H54 (cell line): ENCODE measurements around the gene KLK15.

ENCODE experiments used
- DNase-seq: peaks from one replicate; pipeline ENCODE4 v3.0.0; 2011; ENCODE audit warnings: low spot score, mixed read lengths; ENCODE audit not compliant: insufficient read length
- FAIRE-seq: peaks from 3 replicates; lab custom pipeline; 2011; peaks lifted over from hg19 to GRCh38; lab: Jason Lieb, UNC
- POLR2A ChIP-seq: IDR thresholded peaks from 2 replicates; pipeline ENCODE4 v1.6.1; 2011; ENCODE audit warnings: low read depth, mild to moderate bottlenecking, low read length

The KLK15 gene

GRCh38 chr19:50833117-50833801 is at the start of gene KLK15:
Gene KLK15 (minus strand): TSS chr19:50833574. CDS start chr19:50831492, 2,082 bp downstream.
- no peak for FAIRE-seq
- no peak for DNase-seq

GRCh38 chr19:50882188-50882587 is 48.8 kb upstream of the KLK15 start:
- DNase-seq (no peak), FAIRE-seq (no peak)
- TF ChIP-seq POLR2A: no peak

More at GRCh38 chr19:50833117-50833801, at the start of gene KLK15:
- no peak for TF ChIP-seq POLR2A

GRCh38 chr19:50880241-50880640 is 46.9 kb upstream of the KLK15 start:
- DNase-seq (no peak), FAIRE-seq (no peak)
- TF ChIP-seq POLR2A: no peak

DNA sequence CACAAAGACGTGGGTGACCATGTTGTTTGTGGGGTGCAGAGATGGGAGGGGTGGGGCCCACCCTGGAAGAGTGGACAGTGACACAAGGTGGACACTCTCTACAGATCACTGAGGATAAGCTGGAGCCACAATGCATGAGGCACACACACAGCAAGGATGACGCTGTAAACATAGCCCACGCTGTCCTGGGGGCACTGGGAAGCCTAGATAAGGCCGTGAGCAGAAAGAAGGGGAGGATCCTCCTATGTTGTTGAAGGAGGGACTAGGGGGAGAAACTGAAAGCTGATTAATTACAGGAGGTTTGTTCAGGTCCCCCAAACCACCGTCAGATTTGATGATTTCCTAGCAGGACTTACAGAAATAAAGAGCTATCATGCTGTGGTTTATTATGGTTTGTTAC is 45.5 kb upstream of the KLK15 start:
- no peak for TF ChIP-seq POLR2A
- no peak for FAIRE-seq
- no peak for DNase-seq

DNA sequence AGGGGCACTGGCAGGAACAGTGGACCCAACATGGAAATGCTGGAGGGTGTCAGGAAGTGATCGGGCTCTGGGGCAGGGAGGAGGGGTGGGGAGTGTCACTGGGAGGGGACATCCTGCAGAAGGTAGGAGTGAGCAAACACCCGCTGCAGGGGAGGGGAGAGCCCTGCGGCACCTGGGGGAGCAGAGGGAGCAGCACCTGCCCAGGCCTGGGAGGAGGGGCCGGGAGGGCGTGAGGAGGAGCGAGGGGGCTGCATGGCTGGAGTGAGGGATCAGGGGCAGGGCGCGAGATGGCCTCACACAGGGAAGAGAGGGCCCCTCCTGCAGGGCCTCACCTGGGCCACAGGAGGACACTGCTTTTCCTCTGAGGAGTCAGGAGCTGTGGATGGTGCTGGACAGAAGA is 44.0 kb upstream of the KLK15 start:
- no peak for TF ChIP-seq POLR2A
- FAIRE-seq: no peak
- DNase-seq: no peak

- DNase-seq: no peak
- no peak for TF ChIP-seq POLR2A
- no peak for FAIRE-seq
These were observed 43.1 kb upstream of the KLK15 start for GRCh38 chr19:50876456-50876855.

DNA sequence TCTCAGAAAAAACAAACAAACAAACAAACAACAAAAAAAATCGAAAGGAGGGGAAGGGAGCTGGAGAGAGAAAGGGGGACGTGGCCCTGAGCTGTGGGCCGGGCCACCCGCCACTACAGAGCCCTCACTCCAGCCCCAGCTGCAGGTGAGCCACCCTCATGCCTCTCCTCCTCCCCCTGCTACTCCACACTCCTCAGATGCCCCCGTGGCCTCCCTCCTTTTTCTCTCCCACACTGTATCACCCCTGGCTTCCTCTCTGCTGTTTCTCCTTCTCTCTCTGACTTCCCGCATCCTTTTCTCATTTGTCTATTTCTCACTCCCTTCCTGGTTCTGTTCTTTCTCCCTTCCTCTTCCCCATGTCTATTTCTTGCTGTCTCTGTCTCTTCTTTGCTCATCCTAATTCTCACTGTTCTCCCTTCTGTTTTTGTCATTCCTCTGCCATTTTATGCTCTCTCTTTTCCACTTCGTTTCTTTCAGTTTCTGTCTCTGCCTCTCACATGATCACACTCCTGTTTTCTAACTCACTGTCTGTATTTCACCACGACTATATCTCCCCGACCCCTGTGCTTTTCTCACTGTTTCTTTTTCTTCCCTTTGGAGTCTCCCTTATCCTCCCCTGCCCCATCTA is 42.5 kb upstream of the KLK15 start:
- TF ChIP-seq POLR2A: no peak
- FAIRE-seq: no peak

DNA sequence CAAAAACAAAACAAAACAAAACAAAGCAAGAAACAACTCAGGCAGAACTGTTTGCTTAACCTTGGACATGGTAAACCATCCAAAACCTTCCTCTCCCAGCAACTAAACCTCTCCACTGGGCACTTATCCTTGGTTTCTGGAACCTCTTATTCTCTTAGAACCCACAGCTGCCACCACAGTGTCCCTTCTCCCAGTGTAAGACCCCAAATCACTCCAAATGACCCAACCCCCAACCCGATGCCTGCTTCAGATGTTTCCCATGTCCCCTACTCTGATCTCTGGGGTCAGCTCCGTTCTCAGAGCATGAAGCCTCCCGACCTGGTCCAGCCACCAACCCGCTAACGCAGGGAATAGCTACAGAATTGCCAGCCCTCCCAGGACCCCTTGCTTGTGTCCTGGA is 40.8 kb upstream of the KLK15 start:
- no peak for TF ChIP-seq POLR2A
- DNase-seq: no peak
- no peak for FAIRE-seq

More for the DNA sequence above, 42.5 kb upstream of the KLK15 start:
- no peak for DNase-seq

- no peak for FAIRE-seq
- DNase-seq: no peak
- TF ChIP-seq POLR2A: no peak
These were observed 39.7 kb upstream of the KLK15 start, which contains the start of gene KLK2 for GRCh38 chr19:50873056-50873455. Gene KLK2 (plus strand): TSS chr19:50873439. CDS start chr19:50873474, 35 bp downstream.

- no peak for TF ChIP-seq POLR2A
- FAIRE-seq (no peak), DNase-seq (no peak)
These were observed 37.2 kb upstream of the KLK15 start for GRCh38 chr19:50870417-50871089.

DNA sequence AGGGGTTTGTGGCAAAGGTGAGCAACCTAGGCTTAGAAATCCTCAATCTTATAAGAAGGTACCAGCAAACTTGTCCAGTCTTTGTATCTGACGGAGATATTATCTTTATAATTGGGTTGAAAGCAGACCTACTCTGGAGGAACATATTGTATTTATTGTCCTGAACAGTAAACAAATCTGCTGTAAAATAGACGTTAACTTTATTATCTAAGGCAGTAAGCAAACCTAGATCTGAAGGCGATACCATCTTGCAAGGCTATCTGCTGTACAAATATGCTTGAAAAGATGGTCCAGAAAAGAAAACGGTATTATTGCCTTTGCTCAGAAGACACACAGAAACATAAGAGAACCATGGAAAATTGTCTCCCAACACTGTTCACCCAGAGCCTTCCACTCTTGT is 36.1 kb upstream of the KLK15 start:
- no peak for TF ChIP-seq POLR2A
- FAIRE-seq (no peak), DNase-seq (no peak)

DNA sequence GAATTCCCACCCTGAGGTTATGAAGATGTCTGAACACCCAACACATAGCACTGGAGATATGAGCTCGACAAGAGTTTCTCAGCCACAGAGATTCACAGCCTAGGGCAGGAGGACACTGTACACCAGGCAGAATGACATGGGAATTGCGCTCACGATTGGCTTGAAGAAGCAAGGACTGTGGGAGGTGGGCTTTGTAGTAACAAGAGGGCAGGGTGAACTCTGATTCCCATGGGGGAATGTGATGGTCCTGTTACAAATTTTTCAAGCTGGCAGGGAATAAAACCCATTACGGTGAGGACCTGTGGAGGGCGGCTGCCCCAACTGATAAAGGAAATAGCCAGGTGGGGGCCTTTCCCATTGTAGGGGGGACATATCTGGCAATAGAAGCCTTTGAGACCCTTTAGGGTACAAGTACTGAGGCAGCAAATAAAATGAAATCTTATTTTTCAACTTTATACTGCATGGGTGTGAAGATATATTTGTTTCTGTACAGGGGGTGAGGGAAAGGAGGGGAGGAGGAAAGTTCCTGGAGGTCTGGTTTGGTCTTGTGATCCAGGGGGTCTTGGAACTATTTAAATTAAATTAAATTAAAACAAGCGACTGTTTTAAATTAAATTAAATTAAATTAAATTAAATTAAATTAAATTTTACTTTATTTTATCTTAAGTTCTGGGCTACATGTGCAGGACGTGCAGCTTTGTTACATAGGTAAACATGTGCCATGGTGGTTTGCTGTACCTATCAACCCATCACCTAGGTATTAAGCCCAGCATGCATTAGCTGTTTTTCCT is 28.3 kb upstream of the KLK15 start:
- DNase-seq: no peak
- FAIRE-seq: no peak
- no peak for TF ChIP-seq POLR2A

DNA sequence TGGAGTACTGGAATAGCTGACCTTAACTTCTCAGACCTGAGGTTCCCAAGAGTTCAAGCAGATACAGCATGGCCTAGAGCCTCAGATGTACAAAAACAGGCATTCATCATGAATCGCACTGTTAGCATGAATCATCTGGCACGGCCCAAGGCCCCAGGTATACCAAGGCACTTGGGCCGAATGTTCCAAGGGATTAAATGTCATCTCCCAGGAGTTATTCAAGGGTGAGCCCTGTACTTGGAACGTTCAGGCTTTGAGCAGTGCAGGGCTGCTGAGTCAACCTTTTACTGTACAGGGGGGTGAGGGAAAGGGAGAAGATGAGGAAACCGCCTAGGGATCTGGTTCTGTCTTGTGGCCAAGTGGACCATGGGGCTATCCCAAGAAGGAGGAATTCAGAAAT is 27.6 kb upstream of the KLK15 start:
- DNase-seq: no peak
- FAIRE-seq: no peak
- TF ChIP-seq POLR2A: no peak

- DNase-seq (no peak), FAIRE-seq (no peak)
- TF ChIP-seq POLR2A: no peak
These were observed 26.5 kb upstream of the KLK15 start for GRCh38 chr19:50859849-50860248.
